ENCODE results near the gene AWAT2.

The AWAT2 gene

DNA sequence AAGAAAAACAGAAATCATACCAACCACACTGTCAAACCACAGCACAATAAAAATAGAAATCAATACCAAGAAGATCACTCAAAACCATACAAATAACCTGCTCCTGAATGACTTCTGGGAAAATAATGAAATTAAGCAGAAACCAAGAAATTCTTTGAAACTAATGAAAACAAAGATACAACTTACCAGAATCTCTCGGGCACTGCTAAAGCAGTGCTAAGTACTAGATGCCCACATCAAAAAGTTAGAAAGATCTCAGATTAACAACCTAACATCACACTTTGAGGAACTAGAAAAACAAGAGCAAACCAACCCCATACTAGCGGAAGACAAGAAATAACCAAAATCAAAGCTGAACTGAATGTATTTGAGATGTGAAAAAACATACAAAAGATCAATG is 33.2 kb downstream of the AWAT2 start:
- Histone ChIP-seq H4K20me1 (ENCODE audit: low read depth, low read length) (no peaks in the 10 kb centered on the region), H3K9me3 (ENCODE audit: insufficient read depth, low read length) (no peaks in the 10 kb centered on the region), H3K27ac (ENCODE audit: low read depth, low read length) (no peak overlapping the region), H3K4me3 (ENCODE audit: insufficient read depth, low read length, poor library complexity, severe bottlenecking) (no peak overlapping the region), H3F3A (ENCODE audit: insufficient read depth) (no peaks in the 10 kb centered on the region), H3K4me2 (ENCODE audit: low read depth, low read length, poor library complexity, severe bottlenecking) (no peak overlapping the region), H2AFZ (ENCODE audit: low read depth, low read length, severe bottlenecking) (no peak overlapping the region), H3K9me2 (replicated peaks; ENCODE audit: insufficient read depth, low read length) (no peaks in the 10 kb centered on the region), H3K36me3 (ENCODE audit: low read length) (no peaks in the 10 kb centered on the region), H3K79me2 (ENCODE audit: insufficient read depth, low read length) (no peaks in the 10 kb centered on the region), H3K9ac (ENCODE audit: low read length) (no peak overlapping the region), H3K27me3 (ENCODE audit: low read length) (no peaks in the 10 kb centered on the region)
- TF ChIP-seq, protein P1, sequence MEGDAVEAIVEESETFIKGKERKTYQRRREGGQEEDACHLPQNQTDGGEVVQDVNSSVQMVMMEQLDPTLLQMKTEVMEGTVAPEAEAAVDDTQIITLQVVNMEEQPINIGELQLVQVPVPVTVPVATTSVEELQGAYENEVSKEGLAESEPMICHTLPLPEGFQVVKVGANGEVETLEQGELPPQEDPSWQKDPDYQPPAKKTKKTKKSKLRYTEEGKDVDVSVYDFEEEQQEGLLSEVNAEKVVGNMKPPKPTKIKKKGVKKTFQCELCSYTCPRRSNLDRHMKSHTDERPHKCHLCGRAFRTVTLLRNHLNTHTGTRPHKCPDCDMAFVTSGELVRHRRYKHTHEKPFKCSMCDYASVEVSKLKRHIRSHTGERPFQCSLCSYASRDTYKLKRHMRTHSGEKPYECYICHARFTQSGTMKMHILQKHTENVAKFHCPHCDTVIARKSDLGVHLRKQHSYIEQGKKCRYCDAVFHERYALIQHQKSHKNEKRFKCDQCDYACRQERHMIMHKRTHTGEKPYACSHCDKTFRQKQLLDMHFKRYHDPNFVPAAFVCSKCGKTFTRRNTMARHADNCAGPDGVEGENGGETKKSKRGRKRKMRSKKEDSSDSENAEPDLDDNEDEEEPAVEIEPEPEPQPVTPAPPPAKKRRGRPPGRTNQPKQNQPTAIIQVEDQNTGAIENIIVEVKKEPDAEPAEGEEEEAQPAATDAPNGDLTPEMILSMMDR (IDR thresholded peaks at IDR 0.05; ENCODE audit: insufficient read depth, low read length, poor library complexity, severe bottlenecking): no peak
- TF ChIP-seq EZH2phosphoT487 (conservative IDR thresholded peaks at IDR 0.05; ENCODE audit: low read length): no peak

GRCh38 chrX:70013466-70014381 is 36.0 kb downstream of the AWAT2 start:
- Histone ChIP-seq H3K4me2 (ENCODE audit: low read depth, low read length, poor library complexity, severe bottlenecking) (no peak overlapping the region), H3F3A (ENCODE audit: insufficient read depth) (no peaks in the 10 kb centered on the region), H3K4me3 (ENCODE audit: insufficient read depth, low read length, poor library complexity, severe bottlenecking) (no peak overlapping the region), H3K9me2 (replicated peaks; ENCODE audit: insufficient read depth, low read length) (no peaks in the 10 kb centered on the region), H2AFZ (ENCODE audit: low read depth, low read length, severe bottlenecking) (no peak overlapping the region), H3K36me3 (ENCODE audit: low read length) (no peaks in the 10 kb centered on the region), H3K27me3 (ENCODE audit: low read length) (no peaks in the 10 kb centered on the region), H3K9ac (ENCODE audit: low read length) (no peak overlapping the region), H3K79me2 (ENCODE audit: insufficient read depth, low read length) (no peaks in the 10 kb centered on the region), H3K9me3 (ENCODE audit: insufficient read depth, low read length) (no peaks in the 10 kb centered on the region), H3K27ac (ENCODE audit: low read depth, low read length) (no peak overlapping the region), H4K20me1 (ENCODE audit: low read depth, low read length) (no peaks in the 10 kb centered on the region)
- no peak for TF ChIP-seq EZH2phosphoT487 (conservative IDR thresholded peaks at IDR 0.05; ENCODE audit: low read length)
- TF ChIP-seq, protein P1 (IDR thresholded peaks at IDR 0.05; ENCODE audit: insufficient read depth, low read length, poor library complexity, severe bottlenecking): no peak

GRCh38 chrX:70012756-70013155 is 37.0 kb downstream of the AWAT2 start:
- H3K27ac ChIP-seq (ENCODE audit: low read depth, low read length): no peak overlapping the region
- no peaks in the 10 kb centered on the region for H4K20me1 ChIP-seq (ENCODE audit: low read depth, low read length)
- no peaks in the 10 kb centered on the region for H3K79me2 ChIP-seq (ENCODE audit: insufficient read depth, low read length)
- no peaks in the 10 kb centered on the region for H3K36me3 ChIP-seq (ENCODE audit: low read length)
- H3K9me2 ChIP-seq (replicated peaks; ENCODE audit: insufficient read depth, low read length): no peaks in the 10 kb centered on the region
- H2AFZ ChIP-seq (ENCODE audit: low read depth, low read length, severe bottlenecking): no peak overlapping the region
- no peak for TF ChIP-seq EZH2phosphoT487 (conservative IDR thresholded peaks at IDR 0.05; ENCODE audit: low read length)
- TF ChIP-seq, protein P1 (IDR thresholded peaks at IDR 0.05; ENCODE audit: insufficient read depth, low read length, poor library complexity, severe bottlenecking): no peak
- no peaks in the 10 kb centered on the region for H3F3A ChIP-seq (ENCODE audit: insufficient read depth)
- no peaks in the 10 kb centered on the region for H3K9me3 ChIP-seq (ENCODE audit: insufficient read depth, low read length)
- H3K4me2 ChIP-seq (ENCODE audit: low read depth, low read length, poor library complexity, severe bottlenecking): no peak overlapping the region
- no peaks in the 10 kb centered on the region for H3K27me3 ChIP-seq (ENCODE audit: low read length)
- H3K4me3 ChIP-seq (ENCODE audit: insufficient read depth, low read length, poor library complexity, severe bottlenecking): no peak overlapping the region
- H3K9ac ChIP-seq (ENCODE audit: low read length): no peak overlapping the region
